Stimulated activated CD4-positive, alpha-beta T cell treated with anti-CD3 and anti-CD28 coated beads, Interleukin-1b, Interleukin-23, amount 100 ng/mL, for 1 hour (primary cell): Measurements from ENCODE around the gene TPBG.

Source experiments
- DNase-seq, 2 donors: peaks; one replicate each; pipeline ENCODE4 v3.0.0-alpha.2; 2020; ENCODE audit warnings: low read depth in 2 of 2

TPBG gene

GRCh38 chr6:82363428-82364086 lies at the start of gene TPBG:
TPBG (plus strand) TSS chr6:82363817; CDS start chr6:82364962, 1,145 bp downstream.
- no peak for DNase-seq

GRCh38 chr6:82322386-82322785 lies 41.2 kb upstream of the TPBG start:
- no peak for DNase-seq

GRCh38 chr6:82329766-82330165 lies 33.9 kb upstream of the TPBG start:
- no peak for DNase-seq

GRCh38 chr6:82330171-82330804 lies 33.3 kb upstream of the TPBG start:
- no peak for DNase-seq

GRCh38 chr6:82331031-82331773 lies 32.4 kb upstream of the TPBG start:
- DNase-seq: no peak

DNA sequence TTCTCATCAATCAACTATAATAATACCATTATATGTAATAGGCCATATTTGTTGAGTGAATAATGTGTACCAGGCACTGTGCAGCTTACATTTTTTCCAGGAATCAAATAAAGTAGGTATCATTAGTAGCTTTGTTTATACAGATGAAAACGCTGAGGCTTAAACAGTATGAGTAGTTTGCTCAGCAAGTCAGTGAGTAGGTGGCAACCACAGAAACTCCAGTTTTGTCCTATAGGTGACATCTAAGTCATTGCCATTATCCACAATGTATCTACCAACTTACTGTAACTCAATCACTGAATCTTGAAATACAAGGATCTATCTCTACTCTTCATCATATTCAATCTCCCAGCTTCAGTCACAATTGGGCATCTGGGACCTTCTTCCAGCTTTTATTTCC lies 29.8 kb upstream of the TPBG start:
- DNase-seq: no peak

DNA sequence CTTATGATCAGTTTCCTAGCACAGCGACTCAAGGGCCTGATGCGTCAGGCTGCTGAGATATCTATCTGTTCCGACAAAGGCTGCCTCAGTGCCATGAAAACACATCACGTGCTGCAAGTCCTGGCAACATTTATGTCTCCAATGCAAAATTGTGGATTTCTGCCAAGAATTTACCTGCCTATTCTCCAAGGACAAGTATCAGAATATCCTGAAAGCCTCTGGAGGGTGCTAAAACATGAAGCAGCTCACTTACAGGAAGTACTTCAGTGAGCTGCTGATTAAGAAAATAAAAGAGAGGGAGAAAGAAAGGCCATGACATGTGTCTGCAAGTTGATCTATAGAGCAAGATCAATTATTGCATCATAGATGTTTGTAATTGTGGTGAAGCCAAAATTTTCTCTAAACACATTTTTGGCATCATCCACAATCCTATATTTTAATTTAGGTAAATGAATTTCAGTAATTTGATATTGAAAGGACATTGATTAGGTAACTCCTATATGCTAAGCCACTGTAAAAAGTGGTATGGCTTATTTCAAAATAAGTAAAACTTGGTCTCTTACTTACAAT lies 25.8 kb upstream of the TPBG start:
- no peak for DNase-seq

- no peak for DNase-seq
Measured at GRCh38 chr6:82348130-82348529, 15.5 kb upstream of the TPBG start.

GRCh38 chr6:82353848-82354247 lies 9.8 kb upstream of the TPBG start:
- no peak for DNase-seq

- DNase-seq: no peak
Measured at GRCh38 chr6:82360552-82360951, 3.1 kb upstream of the TPBG start.

- no peak for DNase-seq
Measured at GRCh38 chr6:82361631-82362030, 2.0 kb upstream of the TPBG start.

DNA sequence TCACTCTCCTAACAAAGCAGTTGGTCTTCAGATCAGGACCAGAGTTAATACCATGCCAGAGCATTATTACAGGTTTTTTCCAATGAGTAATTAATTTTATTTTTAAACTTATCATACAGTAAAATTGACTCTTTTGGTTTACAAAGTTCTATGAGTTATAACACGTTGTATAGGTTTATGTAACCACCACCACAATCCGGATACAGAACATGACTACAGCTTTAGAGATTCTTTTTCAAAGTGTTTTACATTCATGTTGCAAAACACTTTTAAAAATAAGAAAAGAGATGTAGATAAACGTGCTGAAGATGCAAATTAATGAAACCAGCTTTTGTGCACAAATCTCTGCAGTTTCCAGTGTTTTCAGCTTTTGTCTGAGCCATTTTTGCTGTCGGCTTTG lies 1.5 kb upstream of the TPBG start:
- DNase-seq: no peak

GRCh38 chr6:82362878-82363427 lies 664 bp upstream of the TPBG start:
- DNase-seq: no peak

GRCh38 chr6:82364087-82365015 lies 734 bp downstream of the TPBG start:
- no peak for DNase-seq

DNA sequence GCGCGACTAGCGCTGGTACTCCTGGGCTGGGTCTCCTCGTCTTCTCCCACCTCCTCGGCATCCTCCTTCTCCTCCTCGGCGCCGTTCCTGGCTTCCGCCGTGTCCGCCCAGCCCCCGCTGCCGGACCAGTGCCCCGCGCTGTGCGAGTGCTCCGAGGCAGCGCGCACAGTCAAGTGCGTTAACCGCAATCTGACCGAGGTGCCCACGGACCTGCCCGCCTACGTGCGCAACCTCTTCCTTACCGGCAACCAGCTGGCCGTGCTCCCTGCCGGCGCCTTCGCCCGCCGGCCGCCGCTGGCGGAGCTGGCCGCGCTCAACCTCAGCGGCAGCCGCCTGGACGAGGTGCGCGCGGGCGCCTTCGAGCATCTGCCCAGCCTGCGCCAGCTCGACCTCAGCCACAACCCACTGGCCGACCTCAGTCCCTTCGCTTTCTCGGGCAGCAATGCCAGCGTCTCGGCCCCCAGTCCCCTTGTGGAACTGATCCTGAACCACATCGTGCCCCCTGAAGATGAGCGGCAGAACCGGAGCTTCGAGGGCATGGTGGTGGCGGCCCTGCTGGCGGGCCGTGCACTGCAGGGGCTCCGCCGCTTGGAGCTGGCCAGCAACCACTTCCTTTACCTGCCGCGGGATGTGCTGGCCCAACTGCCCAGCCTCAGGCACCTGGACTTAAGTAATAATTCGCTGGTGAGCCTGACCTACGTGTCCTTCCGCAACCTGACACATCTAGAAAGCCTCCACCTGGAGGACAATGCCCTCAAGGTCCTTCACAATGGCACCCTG lies 1.6 kb downstream of the TPBG start:
- no peak for DNase-seq

DNA sequence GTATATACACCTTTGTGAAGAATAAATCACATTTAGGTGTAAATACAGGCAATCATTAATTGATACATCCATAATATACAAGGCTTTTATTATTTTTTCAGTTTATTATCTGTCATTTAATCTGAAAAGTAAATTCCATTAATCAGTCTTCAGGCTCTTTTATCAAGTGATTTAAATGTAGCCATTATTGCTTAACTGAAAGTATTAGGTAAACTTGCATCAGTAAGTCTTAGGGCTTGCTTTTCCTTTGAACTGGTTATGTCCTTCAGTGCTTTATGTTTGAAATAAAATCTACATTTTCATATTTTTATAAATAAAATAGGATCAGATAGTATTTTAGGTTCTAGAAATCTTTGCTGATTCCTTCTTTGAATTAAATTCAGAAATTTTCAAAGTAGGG lies 4.1 kb downstream of the TPBG start:
- no peak for DNase-seq

DNA sequence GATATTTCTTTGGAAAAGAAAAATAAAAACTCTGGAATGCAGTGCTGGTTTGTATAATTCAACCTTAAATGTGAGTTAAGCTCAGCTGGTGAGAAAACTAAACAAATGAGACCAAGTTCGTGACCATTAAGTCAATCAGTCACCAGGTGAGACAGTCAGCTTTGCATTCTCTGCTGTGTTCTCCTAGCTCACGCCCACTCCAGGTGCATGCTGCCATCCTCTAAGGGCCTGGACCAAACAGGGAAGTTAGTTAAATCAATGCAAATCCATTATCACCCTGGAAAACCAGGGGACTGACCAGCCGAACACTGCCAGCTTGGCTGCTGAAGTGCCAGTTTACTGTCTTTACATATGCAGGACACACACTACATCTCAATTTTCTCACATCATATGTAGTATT lies 7.2 kb downstream of the TPBG start:
- DNase-seq: no peak

- no peak for DNase-seq
Measured at GRCh38 chr6:82371799-82372546, 8.4 kb downstream of the TPBG start.

DNA sequence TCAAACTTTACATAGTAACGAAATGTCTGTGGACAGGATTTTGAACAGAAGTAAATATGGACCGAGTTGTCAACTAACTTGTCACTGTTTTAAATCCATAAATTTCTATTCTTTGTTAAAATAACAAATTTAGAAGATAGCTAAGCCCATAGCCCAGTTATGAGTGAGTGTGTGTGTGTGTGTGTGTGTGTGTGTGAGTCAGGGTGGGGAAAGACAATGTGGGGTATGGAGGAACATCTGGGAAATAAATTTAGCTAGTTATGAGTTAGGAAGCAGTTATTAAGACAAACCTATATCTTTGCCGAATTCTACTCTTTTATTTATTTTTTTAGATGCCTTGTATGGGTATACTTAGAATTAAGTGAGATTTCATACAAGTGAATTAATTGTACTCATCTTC lies 9.0 kb downstream of the TPBG start:
- no peak for DNase-seq

- no peak for DNase-seq
Measured at GRCh38 chr6:82374516-82374915, 10.9 kb downstream of the TPBG start.
